ENCODE results near the gene IQSEC1. TPM values are rescaled to one million over a fixed set of nuclear protein-coding genes. Genes with fewer than 3 reads are reported as not detected.

The IQSEC1 gene
- total RNA-seq, 1 donor from 2014 or later: 82.3 TPM

GRCh38 chr3:13069495-13069894 lies 3.7 kb downstream of the IQSEC1 start:
- ATAC-seq (peak in 1 of 2 donors; percentile 28), DNase-seq (no peak)
- Histone ChIP-seq H3K36me3 (no peaks in the 10 kb centered on the region), H3K4me3 (no peak overlapping the region), H3K4me1 (peaks cover 7% of the 10 kb centered on the region), H3K9me3 (no peaks in the 10 kb centered on the region), H3K27me3 (ENCODE audit: low read depth) (peaks cover 28% of the 10 kb centered on the region), H3K27ac (no peak overlapping the region)
- intact Hi-C loops (cut with DNase I): no loop called here
- TF ChIP-seq CTCF (IDR thresholded peaks at IDR 0.05): no peak

- H3K4me3 ChIP-seq: no peak overlapping the region
- ATAC-seq: no peak
- no peak for DNase-seq
- no peak overlapping the region for H3K27ac ChIP-seq
- intact Hi-C loops (cut with DNase I): no loop called here
- peaks cover 18% of the 10 kb centered on the region for H3K27me3 ChIP-seq (ENCODE audit: low read depth)
- no peaks in the 10 kb centered on the region for H3K9me3 ChIP-seq
- H3K36me3 ChIP-seq: no peaks in the 10 kb centered on the region
- peaks cover 6% of the 10 kb centered on the region for H3K4me1 ChIP-seq
- TF ChIP-seq CTCF (IDR thresholded peaks at IDR 0.05): no peak
Observed at GRCh38 chr3:13068269-13069010, 4.8 kb downstream of the IQSEC1 start.

GRCh38 chr3:13067778-13068177 lies 5.5 kb downstream of the IQSEC1 start:
- intact Hi-C loops (cut with DNase I): no loop called here
- Histone ChIP-seq H3K4me3 (no peak overlapping the region), H3K4me1 (no peaks in the 10 kb centered on the region), H3K36me3 (no peaks in the 10 kb centered on the region), H3K9me3 (no peaks in the 10 kb centered on the region), H3K27ac (no peak overlapping the region), H3K27me3 (ENCODE audit: low read depth) (peaks cover 11% of the 10 kb centered on the region)
- DNase-seq (no peak), ATAC-seq (no peak)
- no peak for TF ChIP-seq CTCF (IDR thresholded peaks at IDR 0.05)

- TF ChIP-seq CTCF (IDR thresholded peaks at IDR 0.05): no peak
- H3K4me1 ChIP-seq: no peaks in the 10 kb centered on the region
- intact Hi-C loops (cut with DNase I): no loop called here
- H3K36me3 ChIP-seq: no peaks in the 10 kb centered on the region
- DNase-seq: no peak
- H3K4me3 ChIP-seq: no peak overlapping the region
- ATAC-seq: no peak
- H3K9me3 ChIP-seq: no peaks in the 10 kb centered on the region
- peaks cover 2% of the 10 kb centered on the region for H3K27me3 ChIP-seq (ENCODE audit: low read depth)
- no peak overlapping the region for H3K27ac ChIP-seq
Observed at GRCh38 chr3:13066834-13067233, 6.4 kb downstream of the IQSEC1 start.

DNA sequence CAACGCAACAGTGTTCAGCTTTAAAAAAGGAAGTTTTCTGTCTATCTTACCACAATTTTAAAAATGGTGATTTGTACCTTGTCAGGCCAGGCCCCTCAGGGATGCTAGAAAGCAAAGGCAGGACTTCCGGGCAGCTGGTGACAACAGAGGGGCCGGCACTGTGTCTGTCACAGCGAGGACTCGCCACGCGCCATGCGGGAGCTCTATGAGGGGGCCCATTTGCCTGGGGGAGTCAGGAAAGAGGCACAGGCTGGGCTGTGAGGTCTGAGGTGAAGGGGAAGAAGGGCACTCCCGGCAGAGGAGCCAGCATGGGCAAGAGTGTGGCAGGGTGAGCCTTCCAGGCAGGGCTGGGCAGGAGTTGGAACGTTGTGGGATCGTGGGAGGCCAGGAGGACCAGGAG lies 7.0 kb downstream of the IQSEC1 start:
- Histone ChIP-seq H3K27ac (no peak overlapping the region), H3K9me3 (no peaks in the 10 kb centered on the region), H3K36me3 (no peaks in the 10 kb centered on the region), H3K4me3 (no peak overlapping the region), H3K27me3 (ENCODE audit: low read depth) (no peaks in the 10 kb centered on the region), H3K4me1 (no peaks in the 10 kb centered on the region)
- intact Hi-C loops (cut with DNase I): no loop called here
- ATAC-seq (no peak), DNase-seq (no peak)
- no peak for TF ChIP-seq CTCF (IDR thresholded peaks at IDR 0.05)

Measured in lower lobe of right lung (tissue), 2 donors.